ENCODE measurements around the gene INTS1. TPM values are rescaled to one million over a fixed set of nuclear protein-coding genes. Genes with fewer than 3 reads are reported as not detected.

Gene INTS1
- total and polyA plus RNA-seq, 2 experiments from 2014 or later = 35.1 to 111 TPM

DNA sequence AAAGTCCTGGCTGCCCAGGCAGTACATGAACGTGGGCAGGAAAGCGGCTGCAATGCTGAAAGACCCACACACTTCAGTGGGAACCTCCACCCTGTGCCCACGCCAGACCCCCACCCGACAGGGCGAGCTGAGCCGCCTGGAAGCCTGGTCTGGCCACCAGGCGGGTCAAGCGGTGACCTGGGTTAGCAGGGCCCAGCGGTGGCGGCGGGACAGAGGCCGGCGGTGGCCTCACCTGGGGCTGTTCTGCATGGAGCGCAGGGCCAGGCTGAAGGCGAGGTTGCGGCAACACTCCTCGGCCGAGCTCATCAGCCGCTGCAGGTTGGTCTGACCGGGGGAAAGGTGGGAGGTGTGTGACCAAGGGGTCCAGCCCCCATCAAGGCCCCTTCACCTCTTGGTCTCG, 33.3 kb downstream of the INTS1 start:
- Histone ChIP-seq H3K4me3 (no peak overlapping the region), H3K4me2 (no peak overlapping the region), H3F3A (replicated peaks; ENCODE audit: low read depth) (0 out of 2 replicates have a peak, but pooled peaks cover 2% of the 10 kb centered on the region), H3K4me1 (ENCODE audit: insufficient read depth) (no peaks in the 10 kb centered on the region), H4K20me1 (replicated peaks; ENCODE audit: insufficient read depth) (no peaks in the 10 kb centered on the region), H3K9me2 (ENCODE audit: insufficient read depth) (no peaks in the 10 kb centered on the region), H3K36me3 (ENCODE audit: insufficient read depth) (no peaks in the 10 kb centered on the region), H3K79me2 (replicated peaks; ENCODE audit: insufficient read depth) (no peaks in the 10 kb centered on the region; the same call in 1 of the 2 replicates), H3K27me3 (ENCODE audit: insufficient read depth) (no peaks in the 10 kb centered on the region), H3K27ac (ENCODE audit: low read depth) (no peak overlapping the region), H2AFZ (no peak overlapping the region)
- no peak overlapping the region for H3K27ac Mint-ChIP-seq
- ATAC-seq (no peak), DNase-seq (ENCODE audit: low spot score) (no peak)
- no peaks in the 10 kb centered on the region for H3K4me1 Mint-ChIP-seq
- H3K4me3 Mint-ChIP-seq = no peak overlapping the region
- no peaks in the 10 kb centered on the region for H3K9me3 Mint-ChIP-seq
- TF ChIP-seq, protein P1, sequence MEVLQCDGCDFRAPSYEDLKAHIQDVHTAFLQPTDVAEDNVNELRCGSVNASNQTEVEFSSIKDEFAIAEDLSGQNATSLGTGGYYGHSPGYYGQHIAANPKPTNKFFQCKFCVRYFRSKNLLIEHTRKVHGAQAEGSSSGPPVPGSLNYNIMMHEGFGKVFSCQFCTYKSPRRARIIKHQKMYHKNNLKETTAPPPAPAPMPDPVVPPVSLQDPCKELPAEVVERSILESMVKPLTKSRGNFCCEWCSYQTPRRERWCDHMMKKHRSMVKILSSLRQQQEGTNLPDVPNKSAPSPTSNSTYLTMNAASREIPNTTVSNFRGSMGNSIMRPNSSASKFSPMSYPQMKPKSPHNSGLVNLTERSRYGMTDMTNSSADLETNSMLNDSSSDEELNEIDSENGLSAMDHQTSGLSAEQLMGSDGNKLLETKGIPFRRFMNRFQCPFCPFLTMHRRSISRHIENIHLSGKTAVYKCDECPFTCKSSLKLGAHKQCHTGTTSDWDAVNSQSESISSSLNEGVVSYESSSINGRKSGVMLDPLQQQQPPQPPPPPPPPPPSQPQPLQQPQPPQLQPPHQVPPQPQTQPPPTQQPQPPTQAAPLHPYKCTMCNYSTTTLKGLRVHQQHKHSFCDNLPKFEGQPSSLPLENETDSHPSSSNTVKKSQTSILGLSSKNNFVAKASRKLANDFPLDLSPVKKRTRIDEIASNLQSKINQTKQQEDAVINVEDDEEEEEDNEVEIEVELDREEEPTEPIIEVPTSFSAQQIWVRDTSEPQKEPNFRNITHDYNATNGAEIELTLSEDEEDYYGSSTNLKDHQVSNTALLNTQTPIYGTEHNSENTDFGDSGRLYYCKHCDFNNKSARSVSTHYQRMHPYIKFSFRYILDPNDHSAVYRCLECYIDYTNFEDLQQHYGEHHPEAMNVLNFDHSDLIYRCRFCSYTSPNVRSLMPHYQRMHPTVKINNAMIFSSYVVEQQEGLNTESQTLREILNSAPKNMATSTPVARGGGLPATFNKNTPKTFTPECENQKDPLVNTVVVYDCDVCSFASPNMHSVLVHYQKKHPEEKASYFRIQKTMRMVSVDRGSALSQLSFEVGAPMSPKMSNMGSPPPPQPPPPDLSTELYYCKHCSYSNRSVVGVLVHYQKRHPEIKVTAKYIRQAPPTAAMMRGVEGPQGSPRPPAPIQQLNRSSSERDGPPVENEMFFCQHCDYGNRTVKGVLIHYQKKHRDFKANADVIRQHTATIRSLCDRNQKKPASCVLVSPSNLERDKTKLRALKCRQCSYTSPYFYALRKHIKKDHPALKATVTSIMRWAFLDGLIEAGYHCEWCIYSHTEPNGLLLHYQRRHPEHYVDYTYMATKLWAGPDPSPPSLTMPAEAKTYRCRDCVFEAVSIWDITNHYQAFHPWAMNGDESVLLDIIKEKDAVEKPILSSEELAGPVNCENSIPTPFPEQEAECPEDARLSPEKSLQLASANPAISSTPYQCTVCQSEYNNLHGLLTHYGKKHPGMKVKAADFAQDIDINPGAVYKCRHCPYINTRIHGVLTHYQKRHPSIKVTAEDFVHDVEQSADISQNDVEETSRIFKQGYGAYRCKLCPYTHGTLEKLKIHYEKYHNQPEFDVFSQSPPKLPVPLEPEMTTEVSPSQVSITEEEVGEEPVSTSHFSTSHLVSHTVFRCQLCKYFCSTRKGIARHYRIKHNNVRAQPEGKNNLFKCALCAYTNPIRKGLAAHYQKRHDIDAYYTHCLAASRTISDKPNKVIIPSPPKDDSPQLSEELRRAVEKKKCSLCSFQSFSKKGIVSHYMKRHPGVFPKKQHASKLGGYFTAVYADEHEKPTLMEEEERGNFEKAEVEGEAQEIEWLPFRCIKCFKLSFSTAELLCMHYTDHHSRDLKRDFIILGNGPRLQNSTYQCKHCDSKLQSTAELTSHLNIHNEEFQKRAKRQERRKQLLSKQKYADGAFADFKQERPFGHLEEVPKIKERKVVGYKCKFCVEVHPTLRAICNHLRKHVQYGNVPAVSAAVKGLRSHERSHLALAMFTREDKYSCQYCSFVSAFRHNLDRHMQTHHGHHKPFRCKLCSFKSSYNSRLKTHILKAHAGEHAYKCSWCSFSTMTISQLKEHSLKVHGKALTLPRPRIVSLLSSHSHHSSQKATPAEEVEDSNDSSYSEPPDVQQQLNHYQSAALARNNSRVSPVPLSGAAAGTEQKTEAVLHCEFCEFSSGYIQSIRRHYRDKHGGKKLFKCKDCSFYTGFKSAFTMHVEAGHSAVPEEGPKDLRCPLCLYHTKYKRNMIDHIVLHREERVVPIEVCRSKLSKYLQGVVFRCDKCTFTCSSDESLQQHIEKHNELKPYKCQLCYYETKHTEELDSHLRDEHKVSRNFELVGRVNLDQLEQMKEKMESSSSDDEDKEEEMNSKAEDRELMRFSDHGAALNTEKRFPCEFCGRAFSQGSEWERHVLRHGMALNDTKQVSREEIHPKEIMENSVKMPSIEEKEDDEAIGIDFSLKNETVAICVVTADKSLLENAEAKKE (CRISPR knock-in tag; IDR thresholded peaks at IDR 0.05) = no peak
- TF ChIP-seq CREB1 (CRISPR knock-in tag; IDR thresholded peaks at IDR 0.05; ENCODE audit: low read depth) (no peak), NANOG (IDR thresholded peaks at IDR 0.05; ENCODE audit: borderline replicate concordance) (no peak)
- peaks cover 15% of the 10 kb centered on the region for H3K36me3 Mint-ChIP-seq (ENCODE audit: low read depth)
- peaks cover 2% of the 10 kb centered on the region for H3K27me3 Mint-ChIP-seq (ENCODE audit: insufficient read depth, low read depth, poor library complexity)

GRCh38 chr7:1468643-1469298, 35.4 kb downstream of the INTS1 start:
- Mint-ChIP-seq H3K9me3 (no peaks in the 10 kb centered on the region), H3K36me3 (ENCODE audit: low read depth) (peaks cover 11% of the 10 kb centered on the region; the same call in 2 of the 3 replicates), H3K27ac (no peak overlapping the region), H3K4me3 (no peak overlapping the region), H3K27me3 (ENCODE audit: insufficient read depth, low read depth, poor library complexity) (peaks cover 3% of the 10 kb centered on the region), H3K4me1 (no peaks in the 10 kb centered on the region)
- Histone ChIP-seq H3K4me1 (ENCODE audit: insufficient read depth) (no peaks in the 10 kb centered on the region), H3K9me2 (ENCODE audit: insufficient read depth) (no peaks in the 10 kb centered on the region), H3K27me3 (ENCODE audit: insufficient read depth) (no peaks in the 10 kb centered on the region), H4K20me1 (replicated peaks; ENCODE audit: insufficient read depth) (no peaks in the 10 kb centered on the region), H2AFZ (no peak overlapping the region), H3K79me2 (replicated peaks; ENCODE audit: insufficient read depth) (no peaks in the 10 kb centered on the region; the same call in 1 of the 2 replicates), H3K4me2 (no peak overlapping the region), H3F3A (replicated peaks; ENCODE audit: low read depth) (no peaks in the 10 kb centered on the region), H3K27ac (ENCODE audit: low read depth) (no peak overlapping the region), H3K36me3 (ENCODE audit: insufficient read depth) (no peaks in the 10 kb centered on the region), H3K4me3 (no peak overlapping the region)
- DNase-seq (ENCODE audit: low spot score) (no peak), ATAC-seq (no peak; the same call in 2 of the 3 replicates)
- TF ChIP-seq, protein P2, sequence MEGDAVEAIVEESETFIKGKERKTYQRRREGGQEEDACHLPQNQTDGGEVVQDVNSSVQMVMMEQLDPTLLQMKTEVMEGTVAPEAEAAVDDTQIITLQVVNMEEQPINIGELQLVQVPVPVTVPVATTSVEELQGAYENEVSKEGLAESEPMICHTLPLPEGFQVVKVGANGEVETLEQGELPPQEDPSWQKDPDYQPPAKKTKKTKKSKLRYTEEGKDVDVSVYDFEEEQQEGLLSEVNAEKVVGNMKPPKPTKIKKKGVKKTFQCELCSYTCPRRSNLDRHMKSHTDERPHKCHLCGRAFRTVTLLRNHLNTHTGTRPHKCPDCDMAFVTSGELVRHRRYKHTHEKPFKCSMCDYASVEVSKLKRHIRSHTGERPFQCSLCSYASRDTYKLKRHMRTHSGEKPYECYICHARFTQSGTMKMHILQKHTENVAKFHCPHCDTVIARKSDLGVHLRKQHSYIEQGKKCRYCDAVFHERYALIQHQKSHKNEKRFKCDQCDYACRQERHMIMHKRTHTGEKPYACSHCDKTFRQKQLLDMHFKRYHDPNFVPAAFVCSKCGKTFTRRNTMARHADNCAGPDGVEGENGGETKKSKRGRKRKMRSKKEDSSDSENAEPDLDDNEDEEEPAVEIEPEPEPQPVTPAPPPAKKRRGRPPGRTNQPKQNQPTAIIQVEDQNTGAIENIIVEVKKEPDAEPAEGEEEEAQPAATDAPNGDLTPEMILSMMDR (conservative IDR thresholded peaks at IDR 0.05; ENCODE audit: low read depth in 2 of 2) = no peak
- no peak for TF ChIP-seq STAT1 (IDR thresholded peaks at IDR 0.05; ENCODE audit: unreplicated experiment)
- no peak for TF ChIP-seq EZH2phosphoT487 (IDR thresholded peaks at IDR 0.05; ENCODE audit: unreplicated experiment)
- TF ChIP-seq REST (IDR thresholded peaks at IDR 0.05; ENCODE audit: unreplicated experiment) = no peak
- no peak for TF ChIP-seq ZNF114 (CRISPR knock-in tag; IDR thresholded peaks at IDR 0.05)

Measured in GM23338 (cell line).